ENCODE data around the gene ADAM30. TPM values are rescaled to one million over a fixed set of nuclear protein-coding genes. Genes with fewer than 3 reads are reported as not detected.

Gene ADAM30
- not detected in 2 replicates for total RNA-seq

DNA sequence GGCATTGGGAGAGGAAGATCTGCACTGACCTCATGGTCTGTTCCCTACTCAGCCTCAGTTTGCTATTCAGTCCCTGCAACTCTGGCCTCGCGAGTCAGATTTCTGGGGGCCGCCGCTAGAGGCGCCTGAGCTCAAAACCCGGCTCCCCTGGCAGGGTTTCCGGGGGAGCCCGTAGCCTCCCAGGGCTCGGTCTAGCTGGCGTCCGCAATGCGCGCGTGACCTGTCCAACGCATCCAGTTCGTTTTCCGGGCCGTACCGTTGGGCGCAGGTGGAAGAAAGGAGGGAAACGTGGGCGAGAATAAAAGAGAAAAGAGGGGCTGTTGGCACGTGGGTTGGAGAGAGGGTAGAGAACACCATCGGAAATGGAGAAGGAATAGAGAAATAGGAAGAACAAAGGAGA, at the start of gene ADAM30:
Gene ADAM30, minus strand, starts transcription at position 213 of the 400 bp plus-strand sequence. Its CDS starts 179 bp downstream, at position 34.

Other genes starting within 250 kb of the ADAM30 start
- 19.0 and 19.8 TPM in 2 replicates for gene ZNF697, start 248.2 kb downstream of the ADAM30 start, total RNA-seq
- 0.95 and 4.2 TPM in 2 replicates for gene PHGDH, start 184.6 kb downstream of the ADAM30 start, total RNA-seq
- gene HMGCS2, start 127.6 kb downstream of the ADAM30 start, total RNA-seq = not detected in 2 replicates
- gene REG4, start 85.1 kb downstream of the ADAM30 start, total RNA-seq = not detected in 2 replicates
- 6.7 and 24.2 TPM in 2 replicates for gene NOTCH2, start 173.1 kb upstream of the ADAM30 start, total RNA-seq

Data from dermis lymphatic vessel endothelial cell (primary cell).